ENCODE results near the gene COPS7A. TPM values are rescaled to one million over a fixed set of nuclear protein-coding genes. Genes with fewer than 3 reads are reported as not detected.
"Not testable (repeated sequence)": the region's sequence is repeated elsewhere in the genome, so short reads cannot be mapped to it uniquely, and the experiment has no call there.

The COPS7A gene
- polyA plus RNA-seq, 2 donors, result 34.7 to 55.4 TPM

GRCh38 chr12:6701078-6701768, 22.6 kb upstream of the COPS7A start:
- Histone ChIP-seq H3K27ac (ENCODE audit: low read depth in 2 of 2, low read length in 1 of 2) (no peak overlapping the region), H3K9me3 (ENCODE audit: control insufficient read depth in 2 of 2, insufficient read depth in 1 of 2, low read depth in 1 of 2, low read length in 1 of 2) (no peaks in the 10 kb centered on the region), H3K4me3 (ENCODE audit: low read depth in 1 of 2, low read length in 2 of 2) (peak overlapping the region in 1 of 2 donors; percentile 33), H3K4me1 (ENCODE audit: control insufficient read depth in 2 of 2, insufficient read depth in 2 of 2, low read length in 1 of 2) (peaks cover 3 to 7% of the 10 kb centered on the region in 2 donors), H3K27me3 (ENCODE audit: control insufficient read depth in 1 of 2, insufficient read depth in 2 of 2, low read length in 2 of 2) (peaks cover 2 to 18% of the 10 kb centered on the region in 2 donors), H3K36me3 (ENCODE audit: control insufficient read depth in 2 of 2, insufficient read depth in 2 of 2, low read length in 1 of 2) (no peaks in the 10 kb centered on the region)
- WGBS, 2 donors, result 27 to 30% methylated on average over 13 of the region's 13 CpGs

- Histone ChIP-seq H3K36me3 (ENCODE audit: control insufficient read depth in 2 of 2, insufficient read depth in 2 of 2, low read length in 1 of 2) (no peaks in the 10 kb centered on the region), H3K4me1 (ENCODE audit: control insufficient read depth in 2 of 2, insufficient read depth in 2 of 2, low read length in 1 of 2) (peaks cover 3 to 7% of the 10 kb centered on the region in 2 donors), H3K27ac (ENCODE audit: low read depth in 2 of 2, low read length in 1 of 2) (no peak overlapping the region), H3K9me3 (ENCODE audit: control insufficient read depth in 2 of 2, insufficient read depth in 1 of 2, low read depth in 1 of 2, low read length in 1 of 2) (no peaks in the 10 kb centered on the region), H3K27me3 (ENCODE audit: control insufficient read depth in 1 of 2, insufficient read depth in 2 of 2, low read length in 2 of 2) (peaks cover 0 to 13% of the 10 kb centered on the region in 2 donors), H3K4me3 (ENCODE audit: low read depth in 1 of 2, low read length in 2 of 2) (no peak overlapping the region)
- 16 to 17% methylated on average over 10 of the region's 10 CpGs for WGBS, 2 donors
These were observed 20.2 kb upstream of the COPS7A start for GRCh38 chr12:6703631-6704030.

DNA sequence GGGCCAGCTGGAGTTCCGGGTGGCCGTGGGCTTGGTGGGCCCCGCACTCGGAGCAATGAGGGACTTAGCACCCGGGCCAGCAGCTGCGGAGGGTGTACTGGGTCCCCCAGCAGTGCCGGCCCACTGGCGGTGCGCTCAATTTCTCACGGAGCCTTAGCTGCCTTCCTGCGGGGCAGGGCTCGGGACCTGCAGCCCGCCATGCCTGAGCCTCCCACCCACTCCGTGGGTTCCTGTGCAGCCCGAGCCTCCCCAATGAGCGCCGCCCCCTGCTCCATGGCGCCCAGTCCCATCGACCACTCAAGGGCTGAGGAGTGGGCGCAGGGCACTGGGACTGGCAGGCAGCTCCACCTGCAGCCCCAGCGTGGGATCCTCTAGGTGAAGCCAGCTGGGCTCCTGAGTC, 15.5 kb upstream of the COPS7A start:
- H3K4me3 ChIP-seq (ENCODE audit: low read depth in 1 of 2, low read length in 2 of 2); H3K27ac ChIP-seq (ENCODE audit: low read depth in 2 of 2, low read length in 1 of 2); H3K27me3 ChIP-seq (ENCODE audit: control insufficient read depth in 1 of 2, insufficient read depth in 2 of 2, low read length in 2 of 2); H3K4me1 ChIP-seq (ENCODE audit: control insufficient read depth in 2 of 2, insufficient read depth in 2 of 2, low read length in 1 of 2); H3K9me3 ChIP-seq (ENCODE audit: control insufficient read depth in 2 of 2, insufficient read depth in 1 of 2, low read depth in 1 of 2, low read length in 1 of 2); H3K36me3 ChIP-seq (ENCODE audit: control insufficient read depth in 2 of 2, insufficient read depth in 2 of 2, low read length in 1 of 2): not testable (repeated sequence)
- WGBS, 2 donors, result 92 to 93% methylated on average over 21 of the region's 21 CpGs

DNA sequence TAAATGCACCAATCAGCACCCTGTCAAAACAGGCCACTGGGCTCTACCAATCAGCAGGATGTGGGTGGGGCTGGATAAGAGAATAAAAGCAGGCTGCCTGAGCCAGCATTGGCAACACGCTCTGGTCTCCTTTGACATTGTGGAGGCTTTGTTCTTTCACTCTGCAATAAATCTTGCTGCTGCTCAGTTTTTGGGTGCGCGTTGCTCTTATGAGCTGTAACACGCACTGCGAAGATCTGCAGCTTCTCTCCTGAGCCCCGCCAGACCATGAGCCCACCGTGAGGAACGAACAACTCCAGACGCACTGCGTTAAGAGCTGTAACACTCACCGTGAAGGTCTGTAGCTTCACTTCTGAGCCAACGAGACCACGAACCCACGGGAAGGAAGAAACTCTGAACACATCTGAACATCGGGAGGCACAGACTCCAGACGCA, 14.9 kb upstream of the COPS7A start:
- Histone ChIP-seq H3K27ac (ENCODE audit: low read depth in 2 of 2, low read length in 1 of 2) (no peak overlapping the region), H3K36me3 (ENCODE audit: control insufficient read depth in 2 of 2, insufficient read depth in 2 of 2, low read length in 1 of 2) (no peaks in the 10 kb centered on the region), H3K4me1 (ENCODE audit: control insufficient read depth in 2 of 2, insufficient read depth in 2 of 2, low read length in 1 of 2) (no peaks in the 10 kb centered on the region), H3K27me3 (ENCODE audit: control insufficient read depth in 1 of 2, insufficient read depth in 2 of 2, low read length in 2 of 2) (no peaks in the 10 kb centered on the region), H3K4me3 (ENCODE audit: low read depth in 1 of 2, low read length in 2 of 2) (no peak overlapping the region), H3K9me3 (ENCODE audit: control insufficient read depth in 2 of 2, insufficient read depth in 1 of 2, low read depth in 1 of 2, low read length in 1 of 2) (no peaks in the 10 kb centered on the region)
- WGBS, 2 donors, result 77 to 79% methylated on average over 16 of the region's 16 CpGs

DNA sequence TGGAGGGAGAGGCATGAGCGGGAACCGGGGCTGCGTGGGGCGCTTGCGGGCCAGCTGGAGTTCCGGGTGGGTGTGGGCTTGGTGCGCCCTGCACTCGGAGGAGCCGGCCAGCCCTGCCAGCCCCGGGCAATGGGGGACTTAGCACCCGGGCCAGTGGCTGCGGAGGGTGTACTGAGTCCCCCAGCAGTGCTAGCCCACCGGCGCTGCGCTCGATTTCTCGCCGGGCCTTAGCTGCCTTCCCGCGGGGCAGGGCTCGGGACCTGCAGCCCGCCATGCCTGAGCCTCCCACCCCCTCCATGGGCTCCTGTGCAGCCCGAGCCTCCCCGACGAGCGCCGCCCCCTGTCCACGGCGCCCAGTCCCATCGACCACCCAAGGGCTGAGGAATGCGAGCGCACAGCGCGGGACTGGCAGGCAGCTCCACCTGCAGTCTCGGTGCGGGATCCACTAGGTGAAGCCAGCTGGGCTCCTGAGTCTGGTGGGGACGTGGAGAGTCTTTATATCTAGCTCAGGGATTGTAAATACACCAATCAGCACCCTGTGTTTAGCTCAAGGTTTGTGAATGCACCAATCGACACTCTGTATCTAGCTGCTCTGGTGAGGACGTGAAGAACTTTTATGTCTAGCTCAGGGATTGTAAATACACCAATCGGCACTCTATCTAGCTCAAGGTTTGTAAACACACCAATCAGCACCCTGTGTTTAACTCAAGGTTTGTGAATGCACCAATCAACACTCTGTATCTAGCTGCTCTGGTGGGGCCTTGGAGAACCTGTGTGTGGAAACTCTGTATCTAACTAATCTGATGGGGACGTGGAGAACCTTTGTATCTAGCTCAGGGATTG, 7.6 kb upstream of the COPS7A start:
- H3K4me3 ChIP-seq (ENCODE audit: low read depth in 1 of 2, low read length in 2 of 2); H3K27ac ChIP-seq (ENCODE audit: low read depth in 2 of 2, low read length in 1 of 2); H3K9me3 ChIP-seq (ENCODE audit: control insufficient read depth in 2 of 2, insufficient read depth in 1 of 2, low read depth in 1 of 2, low read length in 1 of 2); H3K27me3 ChIP-seq (ENCODE audit: control insufficient read depth in 1 of 2, insufficient read depth in 2 of 2, low read length in 2 of 2); H3K36me3 ChIP-seq (ENCODE audit: control insufficient read depth in 2 of 2, insufficient read depth in 2 of 2, low read length in 1 of 2); H3K4me1 ChIP-seq (ENCODE audit: control insufficient read depth in 2 of 2, insufficient read depth in 2 of 2, low read length in 1 of 2): not testable (repeated sequence)
- WGBS, 2 donors, result 89 to 90% methylated on average over 27 to 37 of the region's 41 CpGs

- no peaks in the 10 kb centered on the region for H3K36me3 ChIP-seq (ENCODE audit: control insufficient read depth in 2 of 2, insufficient read depth in 2 of 2, low read length in 1 of 2)
These were observed 6.9 kb upstream of the COPS7A start for GRCh38 chr12:6716874-6717437.

GRCh38 chr12:6722863-6723262, 983 bp upstream of the COPS7A start:
- Histone ChIP-seq H3K9me3 (ENCODE audit: control insufficient read depth in 2 of 2, insufficient read depth in 1 of 2, low read depth in 1 of 2, low read length in 1 of 2) (no peaks in the 10 kb centered on the region), H3K4me1 (ENCODE audit: control insufficient read depth in 2 of 2, insufficient read depth in 2 of 2, low read length in 1 of 2) (peaks cover 0 to 4% of the 10 kb centered on the region in 2 donors), H3K27me3 (ENCODE audit: control insufficient read depth in 1 of 2, insufficient read depth in 2 of 2, low read length in 2 of 2) (no peaks in the 10 kb centered on the region)

More at GRCh38 chr12:6716874-6717437, 6.9 kb upstream of the COPS7A start:
- H3K4me3 ChIP-seq (ENCODE audit: low read depth in 1 of 2, low read length in 2 of 2), result no peak overlapping the region
- 74 to 85% methylated on average over 7 to 8 of the region's 10 CpGs for WGBS, 2 donors
- H3K4me1 ChIP-seq (ENCODE audit: control insufficient read depth in 2 of 2, insufficient read depth in 2 of 2, low read length in 1 of 2), result no peaks in the 10 kb centered on the region
- H3K27ac ChIP-seq (ENCODE audit: low read depth in 2 of 2, low read length in 1 of 2), result no peak overlapping the region
- no peaks in the 10 kb centered on the region for H3K9me3 ChIP-seq (ENCODE audit: control insufficient read depth in 2 of 2, insufficient read depth in 1 of 2, low read depth in 1 of 2, low read length in 1 of 2)
- H3K27me3 ChIP-seq (ENCODE audit: control insufficient read depth in 1 of 2, insufficient read depth in 2 of 2, low read length in 2 of 2), result no peaks in the 10 kb centered on the region

DNA sequence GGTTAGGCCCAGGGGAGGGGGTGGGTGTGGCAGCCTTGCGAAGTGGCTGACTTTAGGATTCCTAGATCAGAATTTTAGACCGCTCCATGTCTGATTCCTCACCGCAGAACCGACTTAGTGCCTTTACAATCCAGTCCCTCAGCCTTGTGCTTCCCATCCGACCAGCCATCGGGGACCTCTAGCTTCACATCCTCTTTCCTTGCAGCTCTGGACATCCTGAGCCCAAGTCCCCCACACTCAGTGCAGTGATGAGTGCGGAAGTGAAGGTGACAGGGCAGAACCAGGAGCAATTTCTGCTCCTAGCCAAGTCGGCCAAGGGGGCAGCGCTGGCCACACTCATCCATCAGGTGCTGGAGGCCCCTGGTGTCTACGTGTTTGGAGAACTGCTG, 557 bp downstream of the COPS7A start:
- WGBS, 2 donors, result 11 to 16% methylated on average over 10 of the region's 10 CpGs
- peak overlapping the region; percentile 68 to 94 for H3K27ac ChIP-seq (ENCODE audit: low read depth in 2 of 2, low read length in 1 of 2)
- no peaks in the 10 kb centered on the region for H3K9me3 ChIP-seq (ENCODE audit: control insufficient read depth in 2 of 2, insufficient read depth in 1 of 2, low read depth in 1 of 2, low read length in 1 of 2)
- H3K27me3 ChIP-seq (ENCODE audit: control insufficient read depth in 1 of 2, insufficient read depth in 2 of 2, low read length in 2 of 2), result no peaks in the 10 kb centered on the region
- H3K36me3 ChIP-seq (ENCODE audit: control insufficient read depth in 2 of 2, insufficient read depth in 2 of 2, low read length in 1 of 2), result peaks cover 0 to 11% of the 10 kb centered on the region in 2 donors
- H3K4me1 ChIP-seq (ENCODE audit: control insufficient read depth in 2 of 2, insufficient read depth in 2 of 2, low read length in 1 of 2), result peaks cover 0 to 4% of the 10 kb centered on the region in 2 donors
- H3K4me3 ChIP-seq (ENCODE audit: low read depth in 1 of 2, low read length in 2 of 2), result peak overlapping the region; percentile 55 to 64

More at GRCh38 chr12:6722863-6723262, 983 bp upstream of the COPS7A start:
- Histone ChIP-seq H3K27ac (ENCODE audit: low read depth in 2 of 2, low read length in 1 of 2) (no peak overlapping the region), H3K4me3 (ENCODE audit: low read depth in 1 of 2, low read length in 2 of 2) (no peak overlapping the region), H3K36me3 (ENCODE audit: control insufficient read depth in 2 of 2, insufficient read depth in 2 of 2, low read length in 1 of 2) (no peaks in the 10 kb centered on the region)
- 80 to 86% methylated on average over 3 of the region's 3 CpGs for WGBS, 2 donors

GRCh38 chr12:6725350-6725749, 1.5 kb downstream of the COPS7A start:
- H3K9me3 ChIP-seq (ENCODE audit: control insufficient read depth in 2 of 2, insufficient read depth in 1 of 2, low read depth in 1 of 2, low read length in 1 of 2), result no peaks in the 10 kb centered on the region
- H3K27ac ChIP-seq (ENCODE audit: low read depth in 2 of 2, low read length in 1 of 2), result no peak overlapping the region
- no peaks in the 10 kb centered on the region for H3K27me3 ChIP-seq (ENCODE audit: control insufficient read depth in 1 of 2, insufficient read depth in 2 of 2, low read length in 2 of 2)
- peaks cover 2 to 19% of the 10 kb centered on the region in 2 donors for H3K36me3 ChIP-seq (ENCODE audit: control insufficient read depth in 2 of 2, insufficient read depth in 2 of 2, low read length in 1 of 2)
- H3K4me3 ChIP-seq (ENCODE audit: low read depth in 1 of 2, low read length in 2 of 2), result no peak overlapping the region
- peaks cover 0 to 4% of the 10 kb centered on the region in 2 donors for H3K4me1 ChIP-seq (ENCODE audit: control insufficient read depth in 2 of 2, insufficient read depth in 2 of 2, low read length in 1 of 2)
- WGBS, 2 donors, result 90 to 91% methylated on average over 7 of the region's 7 CpGs
